ENCODE results near the gene SYNPR. TPM values are rescaled to one million over a fixed set of nuclear protein-coding genes. Genes with fewer than 3 reads are reported as not detected.

SYNPR gene
- total RNA-seq, 4 donors from 2014 or later = not detected

- H3K4me1 ChIP-seq = no peaks in the 10 kb centered on the region
- H3K4me3 ChIP-seq = no peak overlapping the region
- WGBS, 2 donors = 48 to 55% methylated on average over 5 of the region's 5 CpGs
- H3K36me3 ChIP-seq = no peaks in the 10 kb centered on the region
- H3K27me3 ChIP-seq = no peaks in the 10 kb centered on the region
- DNase-seq (ENCODE audit: low spot score in 2 of 2) = no peak
- H3K9me3 ChIP-seq = no peaks in the 10 kb centered on the region
- TF ChIP-seq POLR2A (IDR thresholded peaks at IDR 0.05) (no peak), CTCF (IDR thresholded peaks at IDR 0.05) (no peak), EP300 (IDR thresholded peaks at IDR 0.05) (no peak)
- H3K27ac ChIP-seq = no peak overlapping the region
Observed at GRCh38 chr3:63523100-63523499, 245.0 kb downstream of the SYNPR start.

- H3K4me3 ChIP-seq = no peak overlapping the region
- DNase-seq (ENCODE audit: low spot score in 2 of 2) = no peak
- no peaks in the 10 kb centered on the region for H3K4me1 ChIP-seq
- TF ChIP-seq EP300 (IDR thresholded peaks at IDR 0.05) = no peak
- no peak for TF ChIP-seq POLR2A (IDR thresholded peaks at IDR 0.05)
- TF ChIP-seq CTCF (IDR thresholded peaks at IDR 0.05) = no peak
- H3K27me3 ChIP-seq = no peaks in the 10 kb centered on the region
- H3K27ac ChIP-seq = no peak overlapping the region
- WGBS, 2 donors = 76 to 79% methylated on average over 4 of the region's 4 CpGs
- H3K9me3 ChIP-seq = no peaks in the 10 kb centered on the region
- H3K36me3 ChIP-seq = no peaks in the 10 kb centered on the region
Observed at GRCh38 chr3:63528325-63529000, 250.4 kb downstream of the SYNPR start.

GRCh38 chr3:63532521-63532920, 254.4 kb downstream of the SYNPR start:
- Histone ChIP-seq H3K27ac (no peak overlapping the region), H3K36me3 (no peaks in the 10 kb centered on the region), H3K27me3 (no peaks in the 10 kb centered on the region), H3K9me3 (no peaks in the 10 kb centered on the region), H3K4me1 (no peaks in the 10 kb centered on the region), H3K4me3 (no peak overlapping the region)
- no peak for TF ChIP-seq CTCF (IDR thresholded peaks at IDR 0.05)
- no peak for TF ChIP-seq EP300 (IDR thresholded peaks at IDR 0.05)
- no peak for TF ChIP-seq POLR2A (IDR thresholded peaks at IDR 0.05)
- WGBS, 2 donors = 50 to 68% methylated on average over 5 of the region's 5 CpGs
- no peak for DNase-seq (ENCODE audit: low spot score in 2 of 2)

- no peak overlapping the region for H3K4me3 ChIP-seq
- no peak overlapping the region for H3K27ac ChIP-seq
- no peaks in the 10 kb centered on the region for H3K36me3 ChIP-seq
- no peak for DNase-seq (ENCODE audit: low spot score in 2 of 2)
- H3K9me3 ChIP-seq = no peaks in the 10 kb centered on the region
- no peak for TF ChIP-seq POLR2A (IDR thresholded peaks at IDR 0.05)
- no peak for TF ChIP-seq EP300 (IDR thresholded peaks at IDR 0.05)
- no peak for TF ChIP-seq CTCF (IDR thresholded peaks at IDR 0.05)
- no peaks in the 10 kb centered on the region for H3K27me3 ChIP-seq
- no peaks in the 10 kb centered on the region for H3K4me1 ChIP-seq
- 69 to 76% methylated on average over 1 of the region's 1 CpG for WGBS, 2 donors
Observed at GRCh38 chr3:63538919-63539318, 260.8 kb downstream of the SYNPR start.

GRCh38 chr3:63555767-63556166, 277.7 kb downstream of the SYNPR start:
- Histone ChIP-seq H3K4me3 (no peak overlapping the region), H3K9me3 (no peaks in the 10 kb centered on the region), H3K36me3 (no peaks in the 10 kb centered on the region), H3K27ac (no peak overlapping the region), H3K27me3 (no peaks in the 10 kb centered on the region), H3K4me1 (no peaks in the 10 kb centered on the region)
- DNase-seq (ENCODE audit: low spot score in 2 of 2) = no peak
- TF ChIP-seq POLR2A (IDR thresholded peaks at IDR 0.05) = no peak
- TF ChIP-seq CTCF (IDR thresholded peaks at IDR 0.05) = no peak
- TF ChIP-seq EP300 (IDR thresholded peaks at IDR 0.05) = no peak
- WGBS, 2 donors = 62 to 93% methylated on average over 1 of the region's 1 CpG
